Stimulated activated memory B cell treated with anti-CD40 and anti-IgM and Interleukin-4, amounts not matched to agents 10 μg/mL and 1 μg/mL and 100 μg/mL, for 72 hours (primary cell): ENCODE results near the gene SLC6A7.
A peak's percentile ranks its signal among the peaks of the same experiment; 100 is the strongest.
"Not testable (repeated sequence)": the region's sequence is repeated elsewhere in the genome, so short reads cannot be mapped to it uniquely, and the experiment has no call there.

Experiments used
- ATAC-seq: fragments of 150-1000 bp; cut with Tn5 transposase; 2 replicates; pipeline ENCODE4 v1.10.0; 2021
- H3K27ac Mint-ChIP-seq: one replicate; pipeline ENCODE4 v1.8.0; 2022; ENCODE audit warnings: mild to moderate bottlenecking, mixed read lengths
- H3K27me3 Mint-ChIP-seq: one replicate; pipeline ENCODE4 v1.8.0; 2022; ENCODE audit warnings: mixed read lengths
- H3K36me3 Mint-ChIP-seq: one replicate; pipeline ENCODE4 v1.8.0; 2022; ENCODE audit warnings: mixed read lengths
- H3K4me1 Mint-ChIP-seq: one replicate; pipeline ENCODE4 v1.8.0; 2022; ENCODE audit warnings: mixed read lengths
- H3K4me3 Mint-ChIP-seq: one replicate; pipeline ENCODE4 v1.8.0; 2022; ENCODE audit warnings: mild to moderate bottlenecking, moderate library complexity, mixed read lengths
- H3K9me3 Mint-ChIP-seq: one replicate; pipeline ENCODE4 v1.8.0; 2022; ENCODE audit warnings: mixed read lengths

Gene SLC6A7

GRCh38 chr5:150224483-150225027, 34.7 kb downstream of the SLC6A7 start:
- no peaks in the 10 kb centered on the region for H3K36me3 Mint-ChIP-seq
- no peak overlapping the region for H3K4me3 Mint-ChIP-seq
- H3K9me3 Mint-ChIP-seq: no peaks in the 10 kb centered on the region
- no peak overlapping the region for H3K27ac Mint-ChIP-seq
- H3K27me3 Mint-ChIP-seq: peaks cover 19% of the 10 kb centered on the region
- no peaks in the 10 kb centered on the region for H3K4me1 Mint-ChIP-seq
- ATAC-seq: no peak

- peaks cover 4% of the 10 kb centered on the region for H3K27me3 Mint-ChIP-seq
- no peak overlapping the region for H3K4me3 Mint-ChIP-seq
- no peak overlapping the region for H3K27ac Mint-ChIP-seq
- no peaks in the 10 kb centered on the region for H3K9me3 Mint-ChIP-seq
- no peaks in the 10 kb centered on the region for H3K4me1 Mint-ChIP-seq
- no peak for ATAC-seq
- H3K36me3 Mint-ChIP-seq: no peaks in the 10 kb centered on the region
These were observed 37.2 kb downstream of the SLC6A7 start for GRCh38 chr5:150227036-150227435.

GRCh38 chr5:150227606-150228273, 37.9 kb downstream of the SLC6A7 start:
- Mint-ChIP-seq H3K9me3 (no peaks in the 10 kb centered on the region), H3K4me3 (no peak overlapping the region), H3K27me3 (no peaks in the 10 kb centered on the region), H3K27ac (no peak overlapping the region), H3K4me1 (no peaks in the 10 kb centered on the region), H3K36me3 (no peaks in the 10 kb centered on the region)
- ATAC-seq: no peak

GRCh38 chr5:150229571-150229970, 39.7 kb downstream of the SLC6A7 start:
- H3K4me3 Mint-ChIP-seq: no peak overlapping the region
- no peaks in the 10 kb centered on the region for H3K36me3 Mint-ChIP-seq
- H3K27me3 Mint-ChIP-seq: no peaks in the 10 kb centered on the region
- no peak for ATAC-seq
- H3K27ac Mint-ChIP-seq: no peak overlapping the region
- no peaks in the 10 kb centered on the region for H3K9me3 Mint-ChIP-seq
- peaks cover under 1% of the 10 kb centered on the region for H3K4me1 Mint-ChIP-seq

GRCh38 chr5:150230842-150231241, 41.0 kb downstream of the SLC6A7 start:
- no peaks in the 10 kb centered on the region for H3K9me3 Mint-ChIP-seq
- no peaks in the 10 kb centered on the region for H3K27me3 Mint-ChIP-seq
- no peak overlapping the region for H3K4me3 Mint-ChIP-seq
- H3K4me1 Mint-ChIP-seq: peaks cover 6% of the 10 kb centered on the region
- no peak for ATAC-seq
- H3K36me3 Mint-ChIP-seq: no peaks in the 10 kb centered on the region
- no peak overlapping the region for H3K27ac Mint-ChIP-seq

GRCh38 chr5:150233706-150234105, 43.8 kb downstream of the SLC6A7 start:
- not testable (repeated sequence) for ATAC-seq, H3K9me3 Mint-ChIP-seq, H3K27ac Mint-ChIP-seq, H3K27me3 Mint-ChIP-seq, H3K4me1 Mint-ChIP-seq, H3K36me3 Mint-ChIP-seq, H3K4me3 Mint-ChIP-seq

- H3K36me3 Mint-ChIP-seq: no peaks in the 10 kb centered on the region
- no peak for ATAC-seq
- peaks cover 6% of the 10 kb centered on the region for H3K4me1 Mint-ChIP-seq
- H3K4me3 Mint-ChIP-seq: no peak overlapping the region
- no peak overlapping the region for H3K27ac Mint-ChIP-seq
- H3K27me3 Mint-ChIP-seq: no peaks in the 10 kb centered on the region
- H3K9me3 Mint-ChIP-seq: no peaks in the 10 kb centered on the region
These were observed 45.0 kb downstream of the SLC6A7 start for GRCh38 chr5:150234576-150235499.

GRCh38 chr5:150235500-150235854, 45.6 kb downstream of the SLC6A7 start:
- no peak for ATAC-seq
- Mint-ChIP-seq H3K27ac (no peak overlapping the region), H3K4me3 (no peak overlapping the region), H3K36me3 (no peaks in the 10 kb centered on the region), H3K4me1 (peaks cover 6% of the 10 kb centered on the region), H3K27me3 (no peaks in the 10 kb centered on the region), H3K9me3 (no peaks in the 10 kb centered on the region)

- Mint-ChIP-seq H3K4me1 (peaks cover 6% of the 10 kb centered on the region), H3K27me3 (peaks cover 3% of the 10 kb centered on the region), H3K36me3 (no peaks in the 10 kb centered on the region), H3K4me3 (no peak overlapping the region), H3K27ac (no peak overlapping the region), H3K9me3 (no peaks in the 10 kb centered on the region)
- ATAC-seq: no peak
These were observed 46.5 kb downstream of the SLC6A7 start for GRCh38 chr5:150236313-150236712.

GRCh38 chr5:150236981-150237754, 47.3 kb downstream of the SLC6A7 start:
- Mint-ChIP-seq H3K4me3 (no peak overlapping the region), H3K4me1 (peaks cover 6% of the 10 kb centered on the region), H3K36me3 (no peaks in the 10 kb centered on the region), H3K27me3 (peaks cover 11% of the 10 kb centered on the region), H3K9me3 (no peaks in the 10 kb centered on the region), H3K27ac (no peak overlapping the region)
- no peak for ATAC-seq

- Mint-ChIP-seq H3K36me3 (no peaks in the 10 kb centered on the region), H3K4me3 (no peak overlapping the region), H3K9me3 (no peaks in the 10 kb centered on the region), H3K27ac (no peak overlapping the region), H3K4me1 (peaks cover 6% of the 10 kb centered on the region), H3K27me3 (peaks cover 11% of the 10 kb centered on the region)
- peak; percentile 13 for ATAC-seq
These were observed 48.8 kb downstream of the SLC6A7 start for GRCh38 chr5:150238646-150239045.

- Mint-ChIP-seq H3K9me3 (no peaks in the 10 kb centered on the region), H3K36me3 (no peaks in the 10 kb centered on the region), H3K4me1 (peaks cover 6% of the 10 kb centered on the region), H3K27ac (no peak overlapping the region), H3K27me3 (peaks cover 15% of the 10 kb centered on the region), H3K4me3 (no peak overlapping the region)
- peak; percentile 37 for ATAC-seq
These were observed 49.4 kb downstream of the SLC6A7 start for GRCh38 chr5:150239099-150239793.

GRCh38 chr5:150239794-150240122, 49.9 kb downstream of the SLC6A7 start:
- peaks cover 21% of the 10 kb centered on the region for H3K27me3 Mint-ChIP-seq
- peaks cover 4% of the 10 kb centered on the region for H3K4me1 Mint-ChIP-seq
- no peak for ATAC-seq
- H3K9me3 Mint-ChIP-seq: no peaks in the 10 kb centered on the region
- H3K4me3 Mint-ChIP-seq: no peak overlapping the region
- H3K27ac Mint-ChIP-seq: no peak overlapping the region
- no peaks in the 10 kb centered on the region for H3K36me3 Mint-ChIP-seq

- Mint-ChIP-seq H3K36me3 (no peaks in the 10 kb centered on the region), H3K9me3 (no peaks in the 10 kb centered on the region), H3K4me3 (no peak overlapping the region), H3K4me1 (no peaks in the 10 kb centered on the region), H3K27ac (no peak overlapping the region), H3K27me3 (peaks cover 35% of the 10 kb centered on the region)
- no peak for ATAC-seq
These were observed 51.7 kb downstream of the SLC6A7 start for GRCh38 chr5:150241298-150242160.
